ENCODE measurements around the gene ECT2. TPM values are rescaled to one million over a fixed set of nuclear protein-coding genes. Genes with fewer than 3 reads are reported as not detected.

ECT2 gene
- total RNA-seq, 4 donors from 2014 or later: 7.0 to 11.0 (median 9.0) TPM

- ATAC-seq (ENCODE audit: low FRiP score) (no peak), DNase-seq (ENCODE audit: low spot score) (no peak)
- no peak for TF ChIP-seq CTCF (IDR thresholded peaks at IDR 0.05)
Observed at GRCh38 chr3:172808969-172809546, 58.5 kb downstream of the ECT2 start.

- ATAC-seq (ENCODE audit: low FRiP score) (no peak), DNase-seq (ENCODE audit: low spot score) (no peak)
- TF ChIP-seq CTCF (IDR thresholded peaks at IDR 0.05): no peak
Observed at GRCh38 chr3:172811099-172811498, 60.6 kb downstream of the ECT2 start.

GRCh38 chr3:172813462-172813861, 62.9 kb downstream of the ECT2 start:
- no peak for ATAC-seq (ENCODE audit: low FRiP score)
- no peak for DNase-seq (ENCODE audit: low spot score)
- no peak for TF ChIP-seq CTCF (IDR thresholded peaks at IDR 0.05)

GRCh38 chr3:172814738-172815137, 64.2 kb downstream of the ECT2 start:
- TF ChIP-seq CTCF (IDR thresholded peaks at IDR 0.05): no peak
- DNase-seq (ENCODE audit: low spot score) (no peak), ATAC-seq (ENCODE audit: low FRiP score) (no peak)

GRCh38 chr3:172815857-172816256, 65.3 kb downstream of the ECT2 start:
- DNase-seq (ENCODE audit: low spot score) (no peak), ATAC-seq (ENCODE audit: low FRiP score) (no peak)
- TF ChIP-seq CTCF (IDR thresholded peaks at IDR 0.05): no peak

- DNase-seq (ENCODE audit: low spot score) (no peak), ATAC-seq (ENCODE audit: low FRiP score) (no peak)
- no peak for TF ChIP-seq CTCF (IDR thresholded peaks at IDR 0.05)
Observed at GRCh38 chr3:172816281-172816680, 65.8 kb downstream of the ECT2 start.

- DNase-seq (ENCODE audit: low spot score) (no peak), ATAC-seq (ENCODE audit: low FRiP score) (no peak)
- TF ChIP-seq CTCF (IDR thresholded peaks at IDR 0.05): no peak
Observed at GRCh38 chr3:172816968-172817367, 66.4 kb downstream of the ECT2 start.
